Measurements from ENCODE around the gene POP7.

The POP7 gene

GRCh38 chr7:100686201-100686821 lies 19.6 kb upstream of the POP7 start:
- no peak for DNase-seq (ENCODE audit: extremely low read depth, insufficient read length)
- H3K36me3 ChIP-seq (ENCODE audit: control insufficient read depth, insufficient read depth, low read length), result peaks cover 45% of the 10 kb centered on the region
- no peak overlapping the region for H3K4me3 ChIP-seq (replicated peaks; ENCODE audit: low read depth, low read length)
- TF ChIP-seq, protein P1, sequence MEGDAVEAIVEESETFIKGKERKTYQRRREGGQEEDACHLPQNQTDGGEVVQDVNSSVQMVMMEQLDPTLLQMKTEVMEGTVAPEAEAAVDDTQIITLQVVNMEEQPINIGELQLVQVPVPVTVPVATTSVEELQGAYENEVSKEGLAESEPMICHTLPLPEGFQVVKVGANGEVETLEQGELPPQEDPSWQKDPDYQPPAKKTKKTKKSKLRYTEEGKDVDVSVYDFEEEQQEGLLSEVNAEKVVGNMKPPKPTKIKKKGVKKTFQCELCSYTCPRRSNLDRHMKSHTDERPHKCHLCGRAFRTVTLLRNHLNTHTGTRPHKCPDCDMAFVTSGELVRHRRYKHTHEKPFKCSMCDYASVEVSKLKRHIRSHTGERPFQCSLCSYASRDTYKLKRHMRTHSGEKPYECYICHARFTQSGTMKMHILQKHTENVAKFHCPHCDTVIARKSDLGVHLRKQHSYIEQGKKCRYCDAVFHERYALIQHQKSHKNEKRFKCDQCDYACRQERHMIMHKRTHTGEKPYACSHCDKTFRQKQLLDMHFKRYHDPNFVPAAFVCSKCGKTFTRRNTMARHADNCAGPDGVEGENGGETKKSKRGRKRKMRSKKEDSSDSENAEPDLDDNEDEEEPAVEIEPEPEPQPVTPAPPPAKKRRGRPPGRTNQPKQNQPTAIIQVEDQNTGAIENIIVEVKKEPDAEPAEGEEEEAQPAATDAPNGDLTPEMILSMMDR (IDR thresholded peaks at IDR 0.05; ENCODE audit: insufficient read depth, low read length, poor library complexity, severe bottlenecking), result no peak
- H3K27me3 ChIP-seq (replicated peaks; ENCODE audit: control insufficient read depth, insufficient read depth, low read length), result no peaks in the 10 kb centered on the region

GRCh38 chr7:100686822-100687211 lies 19.1 kb upstream of the POP7 start:
- H3K36me3 ChIP-seq (ENCODE audit: control insufficient read depth, insufficient read depth, low read length), result peaks cover 41% of the 10 kb centered on the region

GRCh38 chr7:100687261-100687660 lies 18.7 kb upstream of the POP7 start:
- TF ChIP-seq, protein P1 (IDR thresholded peaks at IDR 0.05; ENCODE audit: insufficient read depth, low read length, poor library complexity, severe bottlenecking), result no peak
- no peak overlapping the region for H3K4me3 ChIP-seq (replicated peaks; ENCODE audit: low read depth, low read length)
- no peak for DNase-seq (ENCODE audit: extremely low read depth, insufficient read length)
- H3K27me3 ChIP-seq (replicated peaks; ENCODE audit: control insufficient read depth, insufficient read depth, low read length), result no peaks in the 10 kb centered on the region
- peaks cover 36% of the 10 kb centered on the region for H3K36me3 ChIP-seq (ENCODE audit: control insufficient read depth, insufficient read depth, low read length)

More at GRCh38 chr7:100686822-100687211, 19.1 kb upstream of the POP7 start:
- TF ChIP-seq, protein P1 (IDR thresholded peaks at IDR 0.05; ENCODE audit: insufficient read depth, low read length, poor library complexity, severe bottlenecking), result no peak
- Histone ChIP-seq H3K4me3 (replicated peaks; ENCODE audit: low read depth, low read length) (no peak overlapping the region), H3K27me3 (replicated peaks; ENCODE audit: control insufficient read depth, insufficient read depth, low read length) (no peaks in the 10 kb centered on the region)
- no peak for DNase-seq (ENCODE audit: extremely low read depth, insufficient read length)

GRCh38 chr7:100687751-100688300 lies 18.1 kb upstream of the POP7 start:
- no peak overlapping the region for H3K4me3 ChIP-seq (replicated peaks; ENCODE audit: low read depth, low read length)
- no peak for DNase-seq (ENCODE audit: extremely low read depth, insufficient read length)
- peaks cover 34% of the 10 kb centered on the region for H3K36me3 ChIP-seq (ENCODE audit: control insufficient read depth, insufficient read depth, low read length)
- H3K27me3 ChIP-seq (replicated peaks; ENCODE audit: control insufficient read depth, insufficient read depth, low read length), result no peaks in the 10 kb centered on the region
- TF ChIP-seq, protein P1 (IDR thresholded peaks at IDR 0.05; ENCODE audit: insufficient read depth, low read length, poor library complexity, severe bottlenecking), result no peak

GRCh38 chr7:100688326-100688860 lies 17.5 kb upstream of the POP7 start:
- TF ChIP-seq, protein P1 (IDR thresholded peaks at IDR 0.05; ENCODE audit: insufficient read depth, low read length, poor library complexity, severe bottlenecking), result no peak
- DNase-seq (ENCODE audit: extremely low read depth, insufficient read length), result no peak
- peaks cover 30% of the 10 kb centered on the region for H3K36me3 ChIP-seq (ENCODE audit: control insufficient read depth, insufficient read depth, low read length)
- no peak overlapping the region for H3K4me3 ChIP-seq (replicated peaks; ENCODE audit: low read depth, low read length)
- no peaks in the 10 kb centered on the region for H3K27me3 ChIP-seq (replicated peaks; ENCODE audit: control insufficient read depth, insufficient read depth, low read length)
